Keratinocyte (primary cell): Measurements from ENCODE around the gene PRORP.

Experiments
- EZH2 ChIP-seq: IDR thresholded peaks from one replicate; pipeline ENCODE4 v1.6.1; 2012; ENCODE audit warnings: inconsistent platforms, mild to moderate bottlenecking, low read length, moderate library complexity
- TF ChIP-seq, protein P1 (sequence below), 3 experiments: IDR thresholded peaks in 1 of 3; conservative IDR thresholded peaks in 1 of 3; optimal IDR thresholded peaks in 1 of 3; 2 replicates in 2 of 3; 3 replicates in 1 of 3; pipeline versions ENCODE3 to v1.5.1; 2011; ENCODE audit warnings: low read length in 3 of 3, mild to moderate bottlenecking in 3 of 3, moderate library complexity in 2 of 3, control low read depth in 1 of 3, inconsistent platforms in 1 of 3; ENCODE audit not compliant: insufficient read depth in 2 of 3; ENCODE audit errors: extremely low read depth in 1 of 3

DNA sequence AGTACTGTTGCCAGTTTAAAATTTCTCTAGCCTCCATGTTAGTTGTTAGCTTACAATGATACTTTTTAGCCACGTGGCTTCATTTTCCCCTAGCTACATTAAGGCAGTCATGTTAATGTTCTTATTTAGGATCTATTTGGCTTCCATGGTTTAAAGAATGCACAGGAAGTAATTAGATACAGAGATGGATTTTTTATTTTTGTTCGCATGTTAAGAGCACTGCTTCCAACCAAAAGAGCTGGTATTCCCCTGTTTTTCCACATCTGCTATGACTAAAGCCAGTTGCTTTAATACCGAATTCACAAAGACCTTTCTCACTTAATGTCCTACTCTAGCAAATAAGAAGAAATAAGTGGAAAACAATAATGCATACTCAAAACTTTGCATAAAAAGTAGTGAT lies 45.1 kb downstream of the PRORP start:
- TF ChIP-seq, protein P1, sequence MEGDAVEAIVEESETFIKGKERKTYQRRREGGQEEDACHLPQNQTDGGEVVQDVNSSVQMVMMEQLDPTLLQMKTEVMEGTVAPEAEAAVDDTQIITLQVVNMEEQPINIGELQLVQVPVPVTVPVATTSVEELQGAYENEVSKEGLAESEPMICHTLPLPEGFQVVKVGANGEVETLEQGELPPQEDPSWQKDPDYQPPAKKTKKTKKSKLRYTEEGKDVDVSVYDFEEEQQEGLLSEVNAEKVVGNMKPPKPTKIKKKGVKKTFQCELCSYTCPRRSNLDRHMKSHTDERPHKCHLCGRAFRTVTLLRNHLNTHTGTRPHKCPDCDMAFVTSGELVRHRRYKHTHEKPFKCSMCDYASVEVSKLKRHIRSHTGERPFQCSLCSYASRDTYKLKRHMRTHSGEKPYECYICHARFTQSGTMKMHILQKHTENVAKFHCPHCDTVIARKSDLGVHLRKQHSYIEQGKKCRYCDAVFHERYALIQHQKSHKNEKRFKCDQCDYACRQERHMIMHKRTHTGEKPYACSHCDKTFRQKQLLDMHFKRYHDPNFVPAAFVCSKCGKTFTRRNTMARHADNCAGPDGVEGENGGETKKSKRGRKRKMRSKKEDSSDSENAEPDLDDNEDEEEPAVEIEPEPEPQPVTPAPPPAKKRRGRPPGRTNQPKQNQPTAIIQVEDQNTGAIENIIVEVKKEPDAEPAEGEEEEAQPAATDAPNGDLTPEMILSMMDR (optimal IDR thresholded peaks at IDR 0.05 in 1 of 3, IDR thresholded peaks at IDR 0.05 in 1 of 3, conservative IDR thresholded peaks at IDR 0.05 in 1 of 3; ENCODE audit: extremely low read depth in 1 of 3, insufficient read depth in 2 of 3, low read length in 3 of 3), result no peak
- TF ChIP-seq EZH2, result no peak
